NCI-H2227 (cell line): Measurements from ENCODE around the gene GBE1.

Source experiments
- DNase-seq: peaks from one replicate; lab custom pipeline; 2025; ENCODE audit not compliant: unreplicated experiment; lab: John Stamatoyannopoulos, UW

GBE1 gene

DNA sequence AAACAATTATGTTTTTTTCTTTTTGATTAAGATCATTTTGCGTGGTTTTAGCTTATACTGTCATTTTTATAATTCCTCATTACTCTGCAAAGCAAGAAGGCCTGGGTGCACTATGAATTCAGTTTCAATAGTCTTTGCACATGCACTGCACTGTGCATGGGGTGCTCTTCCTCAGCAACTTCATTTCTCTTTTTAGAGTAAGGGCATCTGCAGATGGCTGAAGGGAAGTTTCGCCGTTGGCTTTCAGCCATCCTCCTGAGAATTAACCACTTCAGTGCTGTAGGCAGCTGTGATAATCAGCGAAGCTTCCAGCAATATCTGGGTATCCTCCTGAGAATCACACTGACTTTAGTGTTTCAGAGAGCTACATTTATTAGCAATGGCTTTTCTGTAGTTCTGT, 284.8 kb downstream of the GBE1 start:
- no peak for DNase-seq

DNA sequence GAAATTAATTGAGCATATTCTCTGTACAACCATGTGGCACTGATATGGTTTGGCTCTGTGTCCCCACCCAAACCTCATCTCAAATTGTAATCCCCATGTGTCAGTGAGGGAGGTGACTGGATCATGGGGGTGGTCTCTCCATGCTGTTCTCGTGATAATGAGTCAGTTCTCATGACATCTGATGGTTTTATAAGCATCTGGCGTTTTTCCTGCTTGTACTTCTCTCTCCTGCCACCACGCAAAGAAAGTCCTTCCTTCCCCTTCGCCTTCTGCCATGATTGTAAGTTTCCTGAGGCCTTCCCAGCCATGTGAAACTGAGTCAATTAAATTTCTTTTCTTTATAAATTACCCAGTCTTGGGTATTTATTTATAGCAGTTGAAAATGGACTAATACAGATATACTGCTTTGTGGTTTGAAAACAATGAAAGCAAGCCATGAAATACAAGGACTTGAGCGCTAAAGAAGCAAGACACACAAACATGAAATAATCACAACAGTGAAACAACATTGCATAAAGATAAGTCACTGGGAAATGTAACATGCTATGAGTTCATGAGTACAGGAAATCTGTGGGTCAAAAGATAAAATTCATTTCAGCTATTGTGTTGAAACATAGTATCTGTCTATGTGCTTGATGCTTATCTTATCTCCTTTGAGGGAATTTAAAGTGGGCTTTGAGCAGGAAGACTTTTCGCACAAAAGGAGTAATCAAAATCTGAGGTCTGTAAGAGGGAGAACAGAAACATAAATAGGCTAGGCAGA, 288.7 kb downstream of the GBE1 start:
- DNase-seq = no peak

DNA sequence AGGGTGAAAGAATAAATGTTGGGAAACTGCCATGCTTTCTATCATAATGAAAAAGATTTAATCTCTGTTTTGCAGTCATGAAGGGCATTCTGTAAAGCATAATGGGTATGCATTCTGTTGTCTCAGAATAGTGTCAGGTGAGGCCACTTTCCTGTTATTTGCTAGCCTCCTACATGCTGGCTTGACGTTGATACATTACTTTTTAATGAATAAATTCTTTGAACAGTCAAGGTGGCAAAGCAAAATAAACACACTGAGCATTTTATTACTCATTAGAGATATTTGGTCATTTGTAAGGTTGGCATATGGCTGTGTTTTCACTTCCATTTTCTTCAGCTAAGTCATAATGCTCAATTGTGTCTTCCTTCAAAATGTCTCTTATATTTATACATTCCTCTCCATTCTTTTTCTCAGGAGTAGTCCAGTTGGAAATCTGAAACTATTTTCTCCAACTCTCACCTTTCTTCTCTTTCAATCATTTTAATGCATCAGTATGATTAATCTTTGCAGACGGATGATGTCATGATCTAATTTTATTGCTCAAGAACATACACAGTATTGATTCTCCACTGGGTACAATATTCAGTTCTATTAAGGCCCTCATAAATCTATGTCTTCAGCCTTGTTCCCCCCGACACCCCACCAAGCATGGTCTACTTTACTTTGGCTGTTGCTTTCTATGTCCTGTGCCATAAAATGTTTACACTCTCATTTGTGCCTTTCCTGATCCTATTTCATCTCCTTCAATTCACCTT, 290.7 kb downstream of the GBE1 start:
- DNase-seq = no peak

DNA sequence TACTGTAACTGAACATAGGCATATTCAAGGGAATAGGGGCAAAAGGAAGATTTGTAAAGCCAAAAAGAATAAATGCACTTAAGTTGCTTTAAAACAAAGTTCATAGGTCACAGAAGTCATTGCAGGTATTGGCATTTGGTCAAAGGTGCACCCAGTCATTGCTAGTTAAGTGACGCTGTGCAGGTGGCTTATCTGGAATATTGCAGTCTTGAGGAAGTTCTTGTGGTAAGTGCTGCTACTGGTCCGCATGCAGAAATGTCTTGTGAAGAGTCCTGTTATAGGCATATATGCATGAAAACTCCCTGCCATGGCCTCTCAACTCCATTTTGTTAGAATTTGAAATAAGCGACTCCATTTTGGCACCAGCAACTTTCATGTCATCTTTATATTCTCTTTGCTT, 293.1 kb downstream of the GBE1 start:
- no peak for DNase-seq

- DNase-seq = no peak
These were observed 295.3 kb downstream of the GBE1 start for GRCh38 chr3:81466201-81466560.

DNA sequence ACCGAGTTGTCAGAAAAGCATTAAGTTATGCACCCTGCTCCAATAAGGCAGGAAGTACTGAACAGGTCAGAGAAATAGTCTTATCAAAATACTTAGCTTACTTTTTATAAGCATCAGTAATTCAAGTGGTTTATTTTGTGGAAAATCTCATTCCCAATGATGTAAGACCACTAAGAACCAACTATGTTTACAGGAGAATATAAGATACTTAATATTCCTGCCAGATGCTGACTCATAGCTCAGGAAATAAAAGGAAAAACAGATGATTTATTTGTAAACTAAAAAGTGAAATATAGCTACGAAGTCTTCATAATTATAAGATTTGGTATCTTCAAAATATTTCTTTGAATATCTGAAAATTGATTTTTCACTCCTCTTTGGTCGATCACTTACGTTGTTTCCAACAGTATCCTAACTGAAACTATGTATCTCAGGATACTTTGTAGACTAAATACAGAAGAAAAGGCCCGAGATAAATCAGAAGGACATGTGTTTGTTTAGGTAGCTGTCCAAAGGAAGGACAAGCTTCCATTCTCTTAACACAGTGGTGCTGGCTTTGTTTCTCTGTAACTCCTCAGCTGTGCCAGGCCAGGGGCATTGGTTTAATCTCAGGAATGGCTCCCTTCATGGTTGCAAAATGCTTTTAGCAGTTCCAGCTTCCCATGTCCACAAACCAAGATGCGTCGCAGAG, 295.8 kb downstream of the GBE1 start:
- DNase-seq = no peak

GRCh38 chr3:81463781-81464180, 297.7 kb downstream of the GBE1 start:
- DNase-seq = no peak

GRCh38 chr3:81462921-81463320, 298.5 kb downstream of the GBE1 start:
- DNase-seq = no peak

GRCh38 chr3:81459733-81460132, 301.7 kb downstream of the GBE1 start:
- DNase-seq = no peak

DNA sequence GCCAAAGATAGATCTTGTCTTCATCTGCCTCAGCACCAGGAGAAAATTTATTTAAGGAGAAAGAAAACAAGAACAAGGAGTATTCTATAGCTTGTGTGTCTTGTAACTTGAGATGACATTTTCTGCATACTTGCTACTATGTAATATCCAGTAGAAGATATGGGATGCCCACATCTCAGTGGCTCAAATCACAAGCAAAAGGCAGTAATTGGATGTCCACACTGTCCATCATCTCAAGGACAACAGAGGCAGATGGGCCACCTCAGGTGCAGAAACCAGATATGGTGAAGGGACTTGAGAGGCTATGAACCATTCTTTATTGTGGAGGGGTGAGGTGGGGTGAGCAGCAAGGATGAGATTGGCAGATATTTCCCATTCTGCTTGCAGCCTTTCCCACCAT, 309.0 kb downstream of the GBE1 start:
- DNase-seq = no peak

DNA sequence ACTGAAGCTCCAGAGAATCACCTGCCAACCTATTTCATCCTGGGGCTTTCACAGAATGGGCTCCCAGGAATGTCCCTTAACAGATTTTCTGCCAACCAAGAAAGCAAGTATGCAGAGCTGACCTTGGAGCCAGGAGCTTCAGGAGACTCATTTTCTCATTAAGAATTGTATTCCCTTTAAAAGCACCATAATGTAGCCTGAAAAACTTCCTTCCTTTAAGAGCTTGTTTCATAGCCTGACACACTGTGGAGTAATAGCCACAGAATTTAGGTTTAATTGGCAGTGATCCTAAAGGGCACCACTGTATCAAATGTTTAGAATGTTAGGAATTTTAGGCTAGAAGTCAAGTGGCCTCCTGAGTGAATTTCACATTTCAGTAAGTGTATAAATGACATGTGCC, 309.8 kb downstream of the GBE1 start:
- DNase-seq = no peak

GRCh38 chr3:81451140-81451539, 310.3 kb downstream of the GBE1 start:
- DNase-seq = no peak

- no peak for DNase-seq
These were observed 314.6 kb downstream of the GBE1 start for GRCh38 chr3:81446806-81447205.

DNA sequence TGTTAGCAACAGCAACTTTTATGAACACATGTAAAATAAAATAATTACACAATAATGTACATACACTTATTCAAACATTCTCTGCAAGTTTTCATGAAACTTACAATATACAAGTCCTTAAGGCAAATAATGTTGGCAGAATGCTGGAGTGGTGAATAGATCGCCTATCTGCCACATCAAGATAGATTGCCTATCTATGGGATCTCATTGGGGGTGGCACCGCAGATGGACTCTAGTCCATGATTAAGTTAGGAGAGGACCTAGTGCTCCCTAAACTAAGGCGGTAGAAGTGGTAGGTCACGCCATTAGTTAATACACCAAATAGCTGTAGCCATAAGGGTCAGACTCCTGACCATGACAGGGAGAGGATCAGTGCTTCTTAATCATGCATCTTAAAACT, 315.7 kb downstream of the GBE1 start:
- no peak for DNase-seq

- no peak for DNase-seq
These were observed 316.5 kb downstream of the GBE1 start for GRCh38 chr3:81444817-81445460.

DNA sequence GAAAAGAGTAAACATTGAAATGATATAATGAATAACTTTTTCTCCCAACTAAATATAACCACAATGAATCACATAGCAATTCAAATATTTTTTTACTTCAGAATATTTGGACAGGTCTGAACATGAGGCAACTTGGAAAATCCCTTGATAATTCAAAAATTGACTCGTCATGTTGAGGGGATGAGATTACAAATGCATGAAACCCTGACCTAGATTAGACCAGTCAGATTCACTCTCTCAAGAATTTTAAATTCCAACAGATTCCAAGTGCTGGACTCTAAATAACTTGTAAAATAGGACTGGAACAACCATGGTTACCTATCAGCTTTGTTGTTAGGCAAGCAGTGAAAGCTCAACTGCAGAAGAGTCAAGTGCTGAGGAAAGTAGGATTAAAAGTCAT, 317.5 kb downstream of the GBE1 start:
- DNase-seq = no peak

DNA sequence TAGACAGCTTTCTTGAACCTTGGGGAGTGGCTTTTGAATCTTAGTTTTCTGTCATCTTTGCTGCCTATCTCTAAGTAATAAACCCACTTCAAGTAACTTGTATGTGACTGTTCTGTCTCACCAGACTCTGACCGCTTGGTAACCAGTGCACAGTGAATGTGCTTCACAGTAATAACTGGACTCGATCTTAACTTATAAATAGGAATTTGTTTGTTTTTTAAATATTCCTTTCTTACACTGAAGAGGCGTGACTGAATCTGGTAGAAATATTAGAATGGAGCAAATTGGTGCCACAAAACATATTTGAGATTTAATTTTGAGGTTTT, 318.0 kb downstream of the GBE1 start:
- DNase-seq = no peak

- DNase-seq = no peak
These were observed 318.5 kb downstream of the GBE1 start for GRCh38 chr3:81442758-81443456.

DNA sequence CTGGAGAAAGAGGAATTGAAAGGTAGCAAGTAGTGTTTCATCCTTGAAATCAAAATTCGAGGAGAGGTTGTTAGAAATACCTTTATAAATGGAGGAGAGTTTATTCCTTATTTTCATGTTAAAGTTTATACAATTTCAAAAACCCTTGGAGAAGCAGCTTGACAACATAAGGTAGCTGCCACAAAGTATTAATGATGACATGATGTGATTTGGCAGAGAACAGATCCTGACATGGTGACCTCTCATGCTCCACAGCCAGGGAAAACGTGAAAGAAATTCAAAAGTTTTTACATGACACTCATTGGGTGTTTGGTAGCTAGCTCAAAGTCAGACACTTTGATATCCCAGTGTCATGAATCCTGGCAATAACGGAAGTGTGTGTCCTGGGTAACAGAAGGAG, 320.8 kb downstream of the GBE1 start:
- no peak for DNase-seq
